Neural progenitor cell (in vitro differentiated cells): ENCODE results near the gene PLA2G4F.

Source experiments
- CTCF ChIP-seq: fragments of 200-600 bp; sonication (generic); IDR thresholded peaks from 2 replicates; pipeline ENCODE4 v1.5.1; 2017; ENCODE audit warnings: antibody characterized with exemption, mild to moderate bottlenecking
- EZH2phosphoT487 ChIP-seq: fragments of 200-600 bp; sonication (generic); IDR thresholded peaks from 2 replicates; pipeline ENCODE4 v1.6.1; 2017; ENCODE audit warnings: antibody characterized with exemption

GRCh38 chr15:42153874-42154211 is 2.6 kb downstream of the PLA2G4F start:
- no peak for TF ChIP-seq CTCF
- TF ChIP-seq EZH2phosphoT487 = no peak
